Mammary epithelial cell (primary cell): ENCODE data around the gene KLHL29.

Source experiments
- CTCF ChIP-seq, 2 donors: IDR thresholded peaks in 1 of 2; conservative IDR thresholded peaks in 1 of 2; 2 replicates each; pipeline ENCODE4 v1.5.1; 2011 to 2012; ENCODE audit warnings: inconsistent platforms in 2 of 2, low read length in 2 of 2, mild to moderate bottlenecking in 2 of 2, control low read depth in 1 of 2, low read depth in 1 of 2; ENCODE audit not compliant: insufficient read depth in 1 of 2; ENCODE audit errors: extremely low read depth in 1 of 2
- EZH2 ChIP-seq: IDR thresholded peaks from 2 replicates; pipeline ENCODE4 v1.6.1; 2012; ENCODE audit warnings: low read length, inconsistent platforms, borderline replicate concordance

- no peak for TF ChIP-seq CTCF (conservative IDR thresholded peaks at IDR 0.05 in 1 of 2, IDR thresholded peaks at IDR 0.05 in 1 of 2; ENCODE audit: extremely low read depth in 1 of 2, insufficient read depth in 1 of 2, low read depth in 1 of 2, low read length in 2 of 2)
- TF ChIP-seq EZH2: no peak
Measured at GRCh38 chr2:23410596-23410995, 25.6 kb downstream of the KLHL29 start.
